Vagina (tissue), 2 donors: ENCODE results near the gene FGFR2. TPM values are rescaled to one million over a fixed set of nuclear protein-coding genes. Genes with fewer than 3 reads are reported as not detected.

Experiments
- DNase-seq, 2 donors: peaks; one replicate each; pipeline ENCODE4 v3.0.0-alpha.2; 2017; ENCODE audit errors: extremely low spot score in 2 of 2
- H3K27ac ChIP-seq: fragments of 200-600 bp; sonication (generic); one replicate; pipeline ENCODE4 v1.5.1; 2019
- H3K27me3 ChIP-seq: fragments of 200-600 bp; sonication (generic); one replicate; pipeline ENCODE4 v1.5.1; 2019
- H3K36me3 ChIP-seq, 2 donors: fragments of 200-600 bp; sonication (generic); one replicate each; pipeline ENCODE4 v1.5.1; 2017 to 2019
- H3K4me1 ChIP-seq: fragments of 200-600 bp; sonication (generic); one replicate; pipeline ENCODE4 v1.5.1; 2019
- H3K4me3 ChIP-seq, 2 donors: fragments of 200-600 bp; sonication (generic); 1 replicate in 1 of 2; 2 replicates in 1 of 2; pipeline ENCODE4 v1.5.1; 2016 to 2019
- H3K9me3 ChIP-seq: fragments of 200-600 bp; sonication (generic); one replicate; pipeline ENCODE4 v1.5.1; 2019
- POLR2A ChIP-seq, 2 donors: fragments of 450-650 bp; IDR thresholded peaks; one replicate each; pipeline ENCODE4 v1.6.1; 2017; ENCODE audit warnings: antibody characterized with exemption in 2 of 2, mild to moderate bottlenecking in 2 of 2, moderate library complexity in 2 of 2
- POLR2AphosphoS5 ChIP-seq, 2 donors: sonication (generic); formaldehyde crosslinking; IDR thresholded peaks; one replicate each; pipeline ENCODE4 v1.9.0; 2017; ENCODE audit warnings: antibody characterized with exemption in 2 of 2, mild to moderate bottlenecking in 2 of 2, low read depth in 1 of 2; ENCODE audit not compliant: insufficient read depth in 1 of 2
- intact Hi-C: fragments of 100-400 bp; cut with DNase I; formaldehyde crosslinking; loops from one replicate; pipeline ENCODE4 v1.15.1; 2023
- total RNA-seq: library from RNA; depleted of rRNA; stranded (reverse); fragments of >200 nt; gene quantifications from one replicate; pipeline ENCODE4 v1.2.3, GENCODE V29; 2016
- TF ChIP-seq, protein P1 (sequence below), 3 experiments: fragments of 450-650 bp in 2 of 3; fragments of 200-600 bp in 1 of 3; sonication (generic) in 1 of 3; IDR thresholded peaks; one replicate each; pipeline ENCODE4 v1.5.1; 2017 to 2019; ENCODE audit warnings: antibody characterized with exemption in 3 of 3, mild to moderate bottlenecking in 2 of 3, moderate library complexity in 2 of 3

FGFR2 gene
- total RNA-seq, 1 donor from 2014 or later = 54.0 TPM

DNA sequence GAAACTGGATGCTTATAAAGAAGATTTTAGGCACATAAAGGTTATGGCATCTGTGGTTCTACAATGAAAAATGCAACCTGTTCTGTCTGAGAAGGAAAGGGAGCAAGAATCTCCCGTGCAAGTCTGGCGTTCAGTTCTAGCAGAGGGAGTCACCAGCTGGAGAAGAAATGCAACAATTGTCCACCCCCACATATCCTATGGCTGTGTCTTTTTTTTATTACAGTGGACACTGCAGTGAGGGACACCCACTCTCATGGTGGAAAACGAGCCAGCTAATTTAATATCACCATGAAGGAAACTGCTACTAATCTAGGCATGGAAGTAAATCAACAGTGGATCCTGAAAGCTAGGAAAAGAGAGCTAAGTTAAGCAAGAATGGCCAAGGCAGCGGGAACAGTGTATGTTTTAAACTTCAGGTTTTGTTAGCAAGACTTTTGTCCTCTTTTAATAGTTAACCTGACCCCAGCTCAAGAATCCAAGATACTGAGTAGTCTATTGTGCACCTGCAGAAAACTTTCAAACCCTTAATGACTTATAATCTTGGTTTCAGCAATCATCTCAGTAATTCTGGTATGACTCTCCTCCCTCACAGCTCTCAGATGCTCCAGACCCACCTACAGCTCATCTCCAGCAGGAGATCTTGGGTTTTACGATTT lies 149.3 kb downstream of the FGFR2 start:
- no peak for DNase-seq
- H3K36me3 ChIP-seq = no peaks in the 10 kb centered on the region
- TF ChIP-seq POLR2A (IDR thresholded peaks at IDR 0.05) (no peak), POLR2AphosphoS5 (IDR thresholded peaks at IDR 0.05; ENCODE audit: insufficient read depth in 1 of 2, low read depth in 1 of 2) (no peak)
- TF ChIP-seq, protein P1, sequence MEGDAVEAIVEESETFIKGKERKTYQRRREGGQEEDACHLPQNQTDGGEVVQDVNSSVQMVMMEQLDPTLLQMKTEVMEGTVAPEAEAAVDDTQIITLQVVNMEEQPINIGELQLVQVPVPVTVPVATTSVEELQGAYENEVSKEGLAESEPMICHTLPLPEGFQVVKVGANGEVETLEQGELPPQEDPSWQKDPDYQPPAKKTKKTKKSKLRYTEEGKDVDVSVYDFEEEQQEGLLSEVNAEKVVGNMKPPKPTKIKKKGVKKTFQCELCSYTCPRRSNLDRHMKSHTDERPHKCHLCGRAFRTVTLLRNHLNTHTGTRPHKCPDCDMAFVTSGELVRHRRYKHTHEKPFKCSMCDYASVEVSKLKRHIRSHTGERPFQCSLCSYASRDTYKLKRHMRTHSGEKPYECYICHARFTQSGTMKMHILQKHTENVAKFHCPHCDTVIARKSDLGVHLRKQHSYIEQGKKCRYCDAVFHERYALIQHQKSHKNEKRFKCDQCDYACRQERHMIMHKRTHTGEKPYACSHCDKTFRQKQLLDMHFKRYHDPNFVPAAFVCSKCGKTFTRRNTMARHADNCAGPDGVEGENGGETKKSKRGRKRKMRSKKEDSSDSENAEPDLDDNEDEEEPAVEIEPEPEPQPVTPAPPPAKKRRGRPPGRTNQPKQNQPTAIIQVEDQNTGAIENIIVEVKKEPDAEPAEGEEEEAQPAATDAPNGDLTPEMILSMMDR (IDR thresholded peaks at IDR 0.05) = no peak
- no peaks in the 10 kb centered on the region for H3K27me3 ChIP-seq
- intact Hi-C loops = no loop called here
- no peak overlapping the region for H3K4me3 ChIP-seq
- H3K9me3 ChIP-seq = no peaks in the 10 kb centered on the region
- H3K4me1 ChIP-seq = no peaks in the 10 kb centered on the region
- no peak overlapping the region for H3K27ac ChIP-seq

DNA sequence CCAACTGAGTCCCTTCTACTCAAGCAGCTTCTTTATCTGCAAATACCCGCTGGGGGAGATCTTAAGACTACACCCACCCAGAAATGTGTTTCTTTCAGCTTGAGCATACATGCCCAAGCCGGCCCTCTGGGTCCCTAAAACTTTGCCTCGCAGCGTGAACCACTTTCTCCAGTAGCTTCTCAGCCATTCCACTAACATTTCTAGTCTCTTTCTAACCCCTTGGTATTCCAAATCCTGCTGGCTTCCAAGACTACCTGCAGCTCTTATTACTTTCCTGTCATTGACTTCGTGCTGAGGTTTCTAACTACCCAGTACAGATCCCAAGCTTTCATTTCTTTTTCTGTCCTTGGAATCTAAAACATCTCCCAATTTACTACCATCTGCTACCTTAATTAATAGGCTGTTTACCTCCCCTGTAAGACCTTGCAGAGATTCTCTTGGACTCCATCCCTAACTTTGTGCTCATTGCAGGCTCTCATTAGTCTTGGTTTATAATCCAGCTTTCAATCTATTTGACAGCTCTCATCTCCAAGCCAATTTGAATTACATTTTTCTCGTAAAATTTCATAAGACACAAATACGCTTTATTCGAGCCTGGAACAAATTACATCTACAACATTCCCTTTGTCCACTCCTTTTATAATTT lies 153.6 kb downstream of the FGFR2 start:
- TF ChIP-seq, protein P1 (IDR thresholded peaks at IDR 0.05) = no peak
- TF ChIP-seq POLR2A (IDR thresholded peaks at IDR 0.05) (no peak), POLR2AphosphoS5 (IDR thresholded peaks at IDR 0.05; ENCODE audit: insufficient read depth in 1 of 2, low read depth in 1 of 2) (no peak)
- no peaks in the 10 kb centered on the region for H3K36me3 ChIP-seq

DNA sequence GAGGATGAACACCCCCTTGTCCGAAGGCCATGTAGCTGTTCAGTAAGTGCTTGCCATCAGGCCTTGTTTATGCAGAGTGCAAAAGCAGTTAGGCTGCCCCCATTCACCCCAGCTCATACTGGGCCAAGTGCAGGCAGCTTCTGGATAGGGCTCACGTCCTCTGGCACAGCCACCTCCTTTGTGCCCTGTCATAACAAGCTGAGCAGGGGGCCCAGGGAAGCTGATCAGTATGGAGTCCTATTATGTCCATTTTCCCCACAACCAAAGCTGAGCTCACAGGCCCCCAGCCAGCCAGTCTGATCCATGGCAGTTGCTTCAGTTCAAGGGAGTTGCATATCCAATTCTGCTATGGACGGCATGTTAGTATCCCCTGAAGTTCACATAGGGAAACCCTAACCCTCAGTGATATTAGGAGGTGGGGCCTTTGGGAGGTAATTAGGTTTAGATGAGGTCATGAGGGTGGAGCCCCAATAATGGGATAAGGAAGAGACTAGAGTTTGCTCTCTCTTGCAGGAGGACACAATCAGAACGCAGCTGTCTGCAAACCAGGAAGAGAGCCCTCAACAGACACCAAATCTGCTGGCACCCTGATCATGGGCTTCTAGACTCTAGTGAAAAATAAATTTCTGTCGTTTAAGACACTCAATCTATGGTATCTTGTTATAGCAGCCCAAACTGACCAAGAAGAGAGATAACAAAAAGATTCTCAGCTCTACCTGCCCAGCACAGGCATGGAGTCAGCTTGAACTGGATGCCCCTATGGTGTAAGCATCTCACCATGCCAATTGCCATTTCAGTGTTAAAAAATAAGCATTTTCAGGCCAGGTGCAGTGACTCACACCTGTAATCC lies 155.9 kb downstream of the FGFR2 start:
- H3K4me3 ChIP-seq = no peak overlapping the region
- no peaks in the 10 kb centered on the region for H3K9me3 ChIP-seq
- H3K4me1 ChIP-seq = no peaks in the 10 kb centered on the region
- no peak for TF ChIP-seq POLR2AphosphoS5 (IDR thresholded peaks at IDR 0.05; ENCODE audit: insufficient read depth in 1 of 2, low read depth in 1 of 2)
- no peak overlapping the region for H3K27ac ChIP-seq
- intact Hi-C loops = no loop called here
- DNase-seq = no peak
- H3K36me3 ChIP-seq = no peaks in the 10 kb centered on the region
- no peaks in the 10 kb centered on the region for H3K27me3 ChIP-seq

More for the DNA sequence above, 153.6 kb downstream of the FGFR2 start:
- no peak overlapping the region for H3K4me3 ChIP-seq
- no peaks in the 10 kb centered on the region for H3K9me3 ChIP-seq
- H3K4me1 ChIP-seq = no peaks in the 10 kb centered on the region
- no peak for DNase-seq
- intact Hi-C loops = no loop called here
- no peak overlapping the region for H3K27ac ChIP-seq
- no peaks in the 10 kb centered on the region for H3K27me3 ChIP-seq

DNA sequence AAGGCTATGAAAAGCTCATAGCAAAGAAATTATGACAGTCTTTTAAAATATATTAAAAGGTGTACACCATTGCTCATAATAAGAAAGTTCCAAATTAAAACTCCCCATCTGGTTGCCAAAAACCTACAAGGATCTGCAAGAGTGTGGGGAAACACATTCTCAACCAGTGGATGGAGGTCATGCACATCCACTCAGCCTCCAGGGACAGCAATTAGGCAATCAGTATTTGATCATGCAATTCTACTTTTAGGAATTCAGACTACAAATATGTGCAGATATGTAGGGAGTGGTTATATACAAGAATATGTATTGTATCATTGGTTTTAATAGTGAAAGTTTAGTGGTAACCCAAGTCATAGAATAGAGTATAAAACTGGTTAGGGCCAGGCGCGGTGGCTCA lies 157.8 kb downstream of the FGFR2 start:
- H3K36me3 ChIP-seq = no peaks in the 10 kb centered on the region
- no peaks in the 10 kb centered on the region for H3K9me3 ChIP-seq
- H3K4me3 ChIP-seq = no peak overlapping the region
- H3K27ac ChIP-seq = no peak overlapping the region
- intact Hi-C loops = no loop called here
- H3K27me3 ChIP-seq = no peaks in the 10 kb centered on the region
- H3K4me1 ChIP-seq = no peaks in the 10 kb centered on the region
- DNase-seq = no peak
- TF ChIP-seq POLR2AphosphoS5 (IDR thresholded peaks at IDR 0.05; ENCODE audit: insufficient read depth in 1 of 2, low read depth in 1 of 2) = no peak
- TF ChIP-seq POLR2A (IDR thresholded peaks at IDR 0.05) = no peak
- TF ChIP-seq, protein P1 (IDR thresholded peaks at IDR 0.05) = no peak

DNA sequence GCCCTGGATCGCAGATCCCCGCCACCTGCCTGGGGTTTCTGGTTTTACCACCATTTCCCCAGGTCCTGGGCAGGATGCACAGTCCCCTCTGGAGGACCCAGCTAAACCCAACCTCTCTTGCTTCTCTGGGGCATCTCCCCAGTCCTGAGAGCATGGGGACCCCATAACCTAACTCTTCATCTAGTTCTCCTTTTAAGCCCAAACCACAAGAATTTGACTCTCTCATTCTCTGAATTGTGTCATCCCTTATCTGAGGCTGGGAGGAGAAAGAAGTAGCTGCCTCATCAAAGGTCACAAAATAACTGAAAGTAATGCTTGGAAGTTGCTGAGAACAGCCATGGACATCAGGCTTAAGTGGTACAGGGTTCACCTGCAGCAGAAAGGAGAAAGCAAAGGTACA lies 159.9 kb downstream of the FGFR2 start:
- Histone ChIP-seq H3K4me3 (no peak overlapping the region), H3K9me3 (no peaks in the 10 kb centered on the region), H3K27ac (no peak overlapping the region), H3K27me3 (no peaks in the 10 kb centered on the region), H3K36me3 (no peaks in the 10 kb centered on the region), H3K4me1 (no peaks in the 10 kb centered on the region)
- intact Hi-C loops = no loop called here
- DNase-seq = no peak
- TF ChIP-seq POLR2AphosphoS5 (IDR thresholded peaks at IDR 0.05; ENCODE audit: insufficient read depth in 1 of 2, low read depth in 1 of 2) = no peak
- TF ChIP-seq, protein P1 (IDR thresholded peaks at IDR 0.05) = no peak
- no peak for TF ChIP-seq POLR2A (IDR thresholded peaks at IDR 0.05)
